ENCODE results near the gene ANKRD11.
A peak's percentile ranks its signal among the peaks of the same experiment; 100 is the strongest.

The ANKRD11 gene

GRCh38 chr16:89523680-89524344 lies 33.5 kb upstream of the ANKRD11 start:
- H3K4me3 ChIP-seq (ENCODE audit: low read length) = no peak overlapping the region
- H3K9ac ChIP-seq (ENCODE audit: low read depth, low read length) = no peak overlapping the region
- no peak overlapping the region for H3K4me2 ChIP-seq (ENCODE audit: low read length)
- peaks cover 83% of the 10 kb centered on the region for H3K36me3 ChIP-seq (ENCODE audit: insufficient read depth, low read length)
- H3K27me3 ChIP-seq (ENCODE audit: control insufficient read depth, insufficient read depth, low read length) = no peaks in the 10 kb centered on the region
- H3K4me1 ChIP-seq (ENCODE audit: control insufficient read depth, insufficient read depth, low read length) = no peaks in the 10 kb centered on the region
- H3K9me3 ChIP-seq (replicated peaks; ENCODE audit: low read length) = no peaks in the 10 kb centered on the region

DNA sequence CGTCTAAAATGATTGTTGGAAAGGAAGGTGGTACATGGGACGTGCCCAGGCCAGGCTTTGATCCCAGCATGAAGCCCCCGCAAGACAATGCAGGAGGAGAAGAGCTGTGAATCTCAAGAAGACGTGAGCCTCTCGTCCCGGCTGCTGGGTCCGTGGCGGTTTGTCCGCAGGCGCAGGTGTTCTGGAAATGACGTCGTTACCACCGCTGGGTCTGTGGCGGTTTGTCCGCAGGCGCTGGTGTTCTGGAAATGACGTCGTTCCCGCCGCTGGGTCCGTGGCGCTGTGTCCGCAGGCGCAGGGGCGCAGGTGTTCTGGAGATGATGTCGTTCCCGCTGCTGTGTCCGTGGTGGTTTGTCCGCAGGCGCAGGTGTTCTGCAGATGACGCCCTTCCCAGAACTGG lies 31.9 kb upstream of the ANKRD11 start:
- peaks cover 91% of the 10 kb centered on the region for H3K36me3 ChIP-seq (ENCODE audit: insufficient read depth, low read length)
- no peak overlapping the region for H3K4me2 ChIP-seq (ENCODE audit: low read length)
- H3K27me3 ChIP-seq (ENCODE audit: control insufficient read depth, insufficient read depth, low read length) = no peaks in the 10 kb centered on the region
- no peaks in the 10 kb centered on the region for H3K4me1 ChIP-seq (ENCODE audit: control insufficient read depth, insufficient read depth, low read length)
- no peaks in the 10 kb centered on the region for H3K9me3 ChIP-seq (replicated peaks; ENCODE audit: low read length)
- H3K9ac ChIP-seq (ENCODE audit: low read depth, low read length) = no peak overlapping the region
- no peak overlapping the region for H3K4me3 ChIP-seq (ENCODE audit: low read length)

DNA sequence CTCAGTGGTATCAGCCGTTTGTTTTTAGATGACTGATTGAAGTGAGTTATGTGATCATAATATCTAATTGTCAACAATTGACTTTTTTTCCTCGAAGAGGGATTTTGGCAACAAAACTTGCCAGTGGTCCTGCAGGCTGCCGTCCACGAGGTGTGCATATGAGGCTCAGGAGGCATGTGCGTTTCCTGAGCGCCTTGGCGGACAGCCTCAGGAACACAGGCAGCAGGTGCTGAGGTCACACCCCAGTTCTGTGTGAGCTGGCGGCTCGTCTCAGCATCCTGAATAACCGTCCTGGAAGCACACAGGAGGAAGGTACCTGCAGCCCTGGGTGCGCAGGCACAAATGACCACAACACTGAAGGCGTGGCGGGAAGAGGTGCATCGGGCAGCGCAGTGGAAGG lies 29.5 kb upstream of the ANKRD11 start:
- Histone ChIP-seq H3K9ac (ENCODE audit: low read depth, low read length) (no peak overlapping the region), H3K27me3 (ENCODE audit: control insufficient read depth, insufficient read depth, low read length) (no peaks in the 10 kb centered on the region), H3K9me3 (replicated peaks; ENCODE audit: low read length) (no peaks in the 10 kb centered on the region), H3K4me1 (ENCODE audit: control insufficient read depth, insufficient read depth, low read length) (no peaks in the 10 kb centered on the region), H3K4me2 (ENCODE audit: low read length) (no peak overlapping the region), H3K36me3 (ENCODE audit: insufficient read depth, low read length) (peaks cover 80% of the 10 kb centered on the region), H3K4me3 (ENCODE audit: low read length) (no peak overlapping the region)

- peaks cover 71% of the 10 kb centered on the region for H3K36me3 ChIP-seq (ENCODE audit: insufficient read depth, low read length)
- H3K9ac ChIP-seq (ENCODE audit: low read depth, low read length) = no peak overlapping the region
These were observed 26.8 kb upstream of the ANKRD11 start for GRCh38 chr16:89517128-89517527.

DNA sequence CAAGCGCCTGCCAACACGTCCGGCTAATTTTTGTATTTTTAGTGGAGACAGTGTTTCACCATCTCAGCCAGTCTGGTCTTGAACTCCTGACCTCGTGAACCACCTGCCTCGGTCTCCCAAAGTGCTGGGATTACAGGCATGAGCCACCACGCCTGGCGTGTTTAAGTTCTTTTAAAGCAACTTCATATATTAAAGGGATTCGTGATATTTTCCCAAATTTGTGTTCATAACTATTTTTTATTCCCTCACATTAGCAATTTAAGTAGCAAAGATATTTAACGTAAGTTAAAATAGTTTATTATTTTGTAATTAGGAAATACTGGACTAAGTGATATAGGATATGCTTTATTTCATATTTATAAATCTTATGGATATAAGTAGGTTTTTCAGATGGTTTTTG lies 22.1 kb upstream of the ANKRD11 start:
- H3K27me3 ChIP-seq (ENCODE audit: control insufficient read depth, insufficient read depth, low read length) = no peaks in the 10 kb centered on the region
- peaks cover 7% of the 10 kb centered on the region for H3K4me1 ChIP-seq (ENCODE audit: control insufficient read depth, insufficient read depth, low read length)
- no peaks in the 10 kb centered on the region for H3K9me3 ChIP-seq (replicated peaks; ENCODE audit: low read length)
- H3K9ac ChIP-seq (ENCODE audit: low read depth, low read length) = no peak overlapping the region
- no peak overlapping the region for H3K4me3 ChIP-seq (ENCODE audit: low read length)
- peaks cover 47% of the 10 kb centered on the region for H3K36me3 ChIP-seq (ENCODE audit: insufficient read depth, low read length)
- no peak overlapping the region for H3K4me2 ChIP-seq (ENCODE audit: low read length)

More at GRCh38 chr16:89517128-89517527, 26.8 kb upstream of the ANKRD11 start:
- no peaks in the 10 kb centered on the region for H3K4me1 ChIP-seq (ENCODE audit: control insufficient read depth, insufficient read depth, low read length)
- no peak overlapping the region for H3K4me3 ChIP-seq (ENCODE audit: low read length)
- H3K27me3 ChIP-seq (ENCODE audit: control insufficient read depth, insufficient read depth, low read length) = no peaks in the 10 kb centered on the region
- no peak overlapping the region for H3K4me2 ChIP-seq (ENCODE audit: low read length)
- H3K9me3 ChIP-seq (replicated peaks; ENCODE audit: low read length) = no peaks in the 10 kb centered on the region

DNA sequence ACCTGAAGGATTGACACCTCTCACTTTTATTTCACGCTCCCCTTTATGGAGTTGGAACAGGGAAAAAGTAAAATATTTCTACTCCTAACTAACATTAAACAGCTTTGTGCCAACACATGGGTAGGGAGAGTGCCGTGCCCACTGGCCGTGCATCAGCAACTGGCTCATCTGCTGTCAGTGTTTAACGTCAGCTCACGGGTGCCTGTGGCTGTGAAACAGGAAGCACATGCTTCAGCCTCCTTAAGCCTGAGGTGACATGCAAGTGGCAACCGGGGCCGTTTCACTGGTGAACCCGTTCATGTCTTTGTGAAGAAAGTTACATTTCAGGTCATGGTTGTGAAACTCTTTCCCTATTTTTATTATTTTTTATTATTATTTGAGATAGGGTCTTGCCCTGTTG lies 21.0 kb upstream of the ANKRD11 start:
- no peak overlapping the region for H3K4me3 ChIP-seq (ENCODE audit: low read length)

DNA sequence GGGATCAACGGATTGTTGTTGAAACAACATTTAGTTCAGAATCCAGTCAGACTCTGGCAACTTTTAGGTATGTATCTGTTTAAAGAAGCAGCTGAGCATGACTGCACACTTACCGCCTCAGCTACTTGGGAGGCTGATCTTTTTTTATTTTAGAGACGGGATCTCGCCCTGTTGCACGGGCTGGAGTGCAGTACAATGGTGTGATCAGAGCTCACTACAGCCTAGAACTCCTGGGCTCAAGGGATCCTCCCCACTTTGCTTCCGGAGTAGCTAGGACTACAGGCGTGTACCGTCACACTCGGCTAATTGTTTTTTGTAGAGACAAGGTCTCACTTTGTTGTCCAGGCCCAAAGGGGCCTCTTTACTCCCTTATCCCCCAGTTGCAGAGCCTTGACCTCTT lies 20.2 kb upstream of the ANKRD11 start:
- Histone ChIP-seq H3K4me1 (ENCODE audit: control insufficient read depth, insufficient read depth, low read length) (peaks cover 24% of the 10 kb centered on the region), H3K27me3 (ENCODE audit: control insufficient read depth, insufficient read depth, low read length) (no peaks in the 10 kb centered on the region), H3K9me3 (replicated peaks; ENCODE audit: low read length) (no peaks in the 10 kb centered on the region), H3K4me2 (ENCODE audit: low read length) (no peak overlapping the region), H3K9ac (ENCODE audit: low read depth, low read length) (no peak overlapping the region), H3K4me3 (ENCODE audit: low read length) (no peak overlapping the region), H3K36me3 (ENCODE audit: insufficient read depth, low read length) (peaks cover 33% of the 10 kb centered on the region)

More for the DNA sequence above, 21.0 kb upstream of the ANKRD11 start:
- Histone ChIP-seq H3K27me3 (ENCODE audit: control insufficient read depth, insufficient read depth, low read length) (no peaks in the 10 kb centered on the region), H3K9ac (ENCODE audit: low read depth, low read length) (no peak overlapping the region), H3K36me3 (ENCODE audit: insufficient read depth, low read length) (peaks cover 39% of the 10 kb centered on the region), H3K4me1 (ENCODE audit: control insufficient read depth, insufficient read depth, low read length) (peaks cover 16% of the 10 kb centered on the region), H3K9me3 (replicated peaks; ENCODE audit: low read length) (no peaks in the 10 kb centered on the region), H3K4me2 (ENCODE audit: low read length) (no peak overlapping the region)

DNA sequence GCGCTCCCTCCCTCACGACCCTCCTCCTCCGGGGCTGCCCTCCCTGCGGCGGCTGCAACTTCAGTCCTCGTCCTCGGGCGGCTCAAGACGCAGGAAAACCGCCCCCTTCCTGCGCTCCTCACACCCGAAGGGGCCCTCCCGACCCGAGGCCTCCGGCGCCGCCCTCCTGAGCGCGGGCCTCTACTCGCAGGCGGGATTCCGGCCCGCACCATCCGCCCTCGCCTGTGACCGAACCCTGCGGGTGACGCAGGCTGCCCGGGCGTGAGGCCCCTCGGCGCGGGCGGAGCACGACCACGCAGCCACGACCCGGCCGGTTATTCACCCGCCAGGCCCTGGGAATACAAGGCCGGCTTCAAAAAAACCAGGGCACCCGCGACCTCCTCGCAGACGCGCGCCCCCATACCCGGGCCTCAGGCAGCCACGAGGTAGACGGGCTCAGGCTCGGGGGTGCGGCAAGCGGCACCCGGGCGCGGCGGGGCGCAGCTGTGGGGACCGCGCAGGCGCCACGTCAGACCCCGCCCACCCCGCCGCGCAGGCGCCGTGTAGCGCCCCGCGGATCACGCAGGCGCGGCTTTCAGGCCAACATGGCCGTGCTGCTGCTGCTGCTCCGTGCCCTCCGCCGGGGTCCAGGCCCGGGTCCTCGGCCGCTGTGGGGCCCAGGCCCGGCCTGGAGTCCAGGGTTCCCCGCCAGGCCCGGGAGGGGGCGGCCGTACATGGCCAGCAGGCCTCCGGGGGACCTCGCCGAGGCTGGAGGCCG lies 17.7 kb upstream of the ANKRD11 start, which contains the start of gene SPG7:
TSS of gene SPG7 (plus strand) at position 570 of the 757 bp plus-strand sequence. CDS start at position 585, 15 bp downstream.
- Histone ChIP-seq H3K9ac (ENCODE audit: low read depth, low read length) (peak within 1 kb of the TSS; percentile 96), H3K36me3 (ENCODE audit: insufficient read depth, low read length) (peaks cover 24% of the 10 kb centered on the region), H3K4me3 (ENCODE audit: low read length) (peak within 1 kb of the TSS; percentile 97), H3K4me2 (ENCODE audit: low read length) (peak within 1 kb of the TSS; percentile 99), H3K9me3 (replicated peaks; ENCODE audit: low read length) (no peaks in the 10 kb centered on the region), H3K4me1 (ENCODE audit: control insufficient read depth, insufficient read depth, low read length) (peaks cover 31% of the 10 kb centered on the region), H3K27me3 (ENCODE audit: control insufficient read depth, insufficient read depth, low read length) (no peaks in the 10 kb centered on the region)

DNA sequence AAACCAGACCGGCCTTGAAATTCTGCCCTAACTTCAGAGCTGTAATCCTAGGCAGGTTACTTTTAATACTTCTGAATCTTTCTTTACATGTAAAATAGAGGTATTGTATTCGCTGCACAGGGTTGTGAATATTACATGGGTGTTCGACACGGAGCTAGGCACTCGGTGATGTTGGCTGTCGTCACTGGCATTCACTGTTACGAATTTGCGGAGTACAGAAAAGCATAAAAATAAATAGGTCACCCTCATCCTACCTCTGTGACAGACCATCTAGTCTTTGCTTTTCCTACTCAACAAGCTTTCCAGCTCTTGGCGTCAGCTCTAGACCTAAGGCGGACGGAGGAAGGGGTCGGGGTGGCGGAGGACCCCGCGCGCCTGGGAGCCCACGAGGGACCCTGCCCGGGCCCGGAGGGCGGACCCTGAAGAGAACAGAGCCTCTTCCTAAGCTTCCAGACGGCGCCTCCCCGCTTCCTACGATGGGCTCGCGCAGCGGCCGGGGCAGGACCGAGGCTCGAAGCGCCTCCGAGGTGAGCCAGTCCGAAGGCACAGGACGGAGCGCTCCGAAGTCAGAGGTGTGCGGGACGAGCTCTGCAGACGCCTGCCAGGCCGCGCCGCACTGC lies 17.0 kb upstream of the ANKRD11 start:
- Histone ChIP-seq H3K4me2 (ENCODE audit: low read length) (peak overlapping the region; percentile 99), H3K9ac (ENCODE audit: low read depth, low read length) (peak overlapping the region; percentile 96), H3K4me1 (ENCODE audit: control insufficient read depth, insufficient read depth, low read length) (peaks cover 35% of the 10 kb centered on the region), H3K27me3 (ENCODE audit: control insufficient read depth, insufficient read depth, low read length) (no peaks in the 10 kb centered on the region), H3K9me3 (replicated peaks; ENCODE audit: low read length) (no peaks in the 10 kb centered on the region), H3K4me3 (ENCODE audit: low read length) (peak overlapping the region; percentile 97), H3K36me3 (ENCODE audit: insufficient read depth, low read length) (peaks cover 17% of the 10 kb centered on the region)

DNA sequence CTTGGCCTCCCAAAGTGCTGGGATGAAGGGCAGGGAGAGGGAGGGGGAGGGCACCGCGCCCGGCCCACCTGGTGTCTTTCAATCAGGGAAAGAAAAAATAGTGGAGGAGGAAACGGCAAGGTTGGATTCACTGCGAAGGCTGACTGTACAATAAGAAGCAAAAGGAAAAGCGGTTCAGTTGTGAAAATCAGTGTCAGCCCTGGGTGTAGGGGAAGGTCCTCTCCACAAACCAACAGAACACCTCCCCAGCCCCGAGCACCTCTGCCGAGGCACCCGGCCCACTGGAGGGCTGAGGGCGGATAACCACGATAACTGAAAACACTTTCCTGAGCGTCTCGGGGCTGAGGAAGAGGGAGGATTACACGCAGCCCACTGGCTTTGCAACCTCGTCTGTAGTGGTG lies 16.4 kb upstream of the ANKRD11 start:
- peak overlapping the region; percentile 96 for H3K9ac ChIP-seq (ENCODE audit: low read depth, low read length)
- H3K4me1 ChIP-seq (ENCODE audit: control insufficient read depth, insufficient read depth, low read length) = peaks cover 40% of the 10 kb centered on the region

DNA sequence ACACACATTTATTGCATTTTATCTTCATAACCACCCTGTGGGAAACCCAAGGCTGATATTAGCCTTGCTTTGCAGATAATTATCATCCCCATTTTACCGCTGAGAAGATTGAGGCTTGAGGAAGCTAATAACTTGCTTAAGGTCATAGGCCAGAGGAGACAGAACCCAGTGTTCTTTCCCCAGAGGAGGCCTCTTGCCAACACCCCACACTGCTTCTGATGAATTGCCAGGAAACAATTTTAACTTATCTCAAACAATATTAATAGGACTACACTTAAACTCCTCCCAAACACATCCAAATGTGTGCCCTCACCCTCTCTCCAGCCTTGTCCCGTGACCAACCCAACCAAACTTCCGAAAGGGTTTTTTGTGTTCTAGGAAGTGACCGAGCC lies 15.7 kb upstream of the ANKRD11 start:
- H3K4me3 ChIP-seq (ENCODE audit: low read length) = peak overlapping the region; percentile 15
- peaks cover 8% of the 10 kb centered on the region for H3K36me3 ChIP-seq (ENCODE audit: insufficient read depth, low read length)
- peak overlapping the region; percentile 55 for H3K4me2 ChIP-seq (ENCODE audit: low read length)
- H3K9me3 ChIP-seq (replicated peaks; ENCODE audit: low read length) = no peaks in the 10 kb centered on the region
- peak overlapping the region; percentile 32 for H3K9ac ChIP-seq (ENCODE audit: low read depth, low read length)
- H3K27me3 ChIP-seq (ENCODE audit: control insufficient read depth, insufficient read depth, low read length) = no peaks in the 10 kb centered on the region
- H3K4me1 ChIP-seq (ENCODE audit: control insufficient read depth, insufficient read depth, low read length) = peaks cover 40% of the 10 kb centered on the region

More for the DNA sequence above, 16.4 kb upstream of the ANKRD11 start:
- H3K9me3 ChIP-seq (replicated peaks; ENCODE audit: low read length) = no peaks in the 10 kb centered on the region
- H3K27me3 ChIP-seq (ENCODE audit: control insufficient read depth, insufficient read depth, low read length) = no peaks in the 10 kb centered on the region
- peak overlapping the region; percentile 99 for H3K4me2 ChIP-seq (ENCODE audit: low read length)
- peak overlapping the region; percentile 97 for H3K4me3 ChIP-seq (ENCODE audit: low read length)
- peaks cover 14% of the 10 kb centered on the region for H3K36me3 ChIP-seq (ENCODE audit: insufficient read depth, low read length)

Measured in skeletal muscle satellite cell (primary cell).